GM12801 (cell line): ENCODE results near the gene MX2.

Source experiments
- TF ChIP-seq, protein P1 (sequence below): IDR thresholded peaks from one replicate; pipeline ENCODE4 v1.5.1; 2011; ENCODE audit warnings: control low read depth; ENCODE audit not compliant: insufficient read length; ENCODE audit errors: extremely low read depth

MX2 gene

GRCh38 chr21:41345934-41346685 lies 15.7 kb upstream of the MX2 start:
- TF ChIP-seq, protein P1, sequence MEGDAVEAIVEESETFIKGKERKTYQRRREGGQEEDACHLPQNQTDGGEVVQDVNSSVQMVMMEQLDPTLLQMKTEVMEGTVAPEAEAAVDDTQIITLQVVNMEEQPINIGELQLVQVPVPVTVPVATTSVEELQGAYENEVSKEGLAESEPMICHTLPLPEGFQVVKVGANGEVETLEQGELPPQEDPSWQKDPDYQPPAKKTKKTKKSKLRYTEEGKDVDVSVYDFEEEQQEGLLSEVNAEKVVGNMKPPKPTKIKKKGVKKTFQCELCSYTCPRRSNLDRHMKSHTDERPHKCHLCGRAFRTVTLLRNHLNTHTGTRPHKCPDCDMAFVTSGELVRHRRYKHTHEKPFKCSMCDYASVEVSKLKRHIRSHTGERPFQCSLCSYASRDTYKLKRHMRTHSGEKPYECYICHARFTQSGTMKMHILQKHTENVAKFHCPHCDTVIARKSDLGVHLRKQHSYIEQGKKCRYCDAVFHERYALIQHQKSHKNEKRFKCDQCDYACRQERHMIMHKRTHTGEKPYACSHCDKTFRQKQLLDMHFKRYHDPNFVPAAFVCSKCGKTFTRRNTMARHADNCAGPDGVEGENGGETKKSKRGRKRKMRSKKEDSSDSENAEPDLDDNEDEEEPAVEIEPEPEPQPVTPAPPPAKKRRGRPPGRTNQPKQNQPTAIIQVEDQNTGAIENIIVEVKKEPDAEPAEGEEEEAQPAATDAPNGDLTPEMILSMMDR, result no peak

DNA sequence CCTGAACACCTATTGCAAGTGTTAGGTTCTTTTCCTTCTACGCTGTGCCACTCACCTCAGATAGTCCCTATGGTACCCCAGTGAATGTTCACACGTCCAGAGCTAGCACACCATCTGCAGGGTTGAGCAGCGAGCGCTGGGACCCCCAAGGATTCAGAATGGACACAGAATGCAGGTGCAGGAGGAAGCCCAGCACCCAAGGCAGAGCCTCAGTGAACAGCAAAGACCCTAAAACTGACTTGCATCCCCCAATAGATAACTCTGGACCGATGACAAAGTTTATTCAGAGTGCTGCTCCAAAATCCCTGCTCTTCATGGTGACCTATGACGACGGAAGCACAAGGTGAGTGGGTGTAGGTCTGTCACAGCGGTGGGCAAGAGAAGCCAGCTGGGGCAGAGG lies 15.1 kb upstream of the MX2 start:
- TF ChIP-seq, protein P1, result no peak

DNA sequence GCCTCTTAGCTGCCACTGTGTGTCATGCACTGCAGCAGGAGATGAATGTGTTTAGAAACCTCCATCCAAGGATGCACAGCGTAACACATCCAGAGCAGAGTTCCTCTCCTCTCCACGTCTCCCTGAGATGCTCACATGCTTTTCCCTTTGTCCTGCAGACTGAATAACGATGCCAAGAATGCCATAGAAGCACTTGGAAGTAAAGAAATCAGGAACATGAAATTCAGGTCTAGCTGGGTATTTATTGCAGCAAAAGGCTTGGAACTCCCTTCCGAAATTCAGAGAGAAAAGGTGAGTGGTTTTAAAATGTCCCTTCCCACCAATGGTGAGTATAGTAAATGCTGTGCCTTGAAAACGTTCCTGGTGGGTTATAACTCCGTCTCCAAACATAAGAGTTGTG lies 13.4 kb upstream of the MX2 start:
- TF ChIP-seq, protein P1, result no peak

DNA sequence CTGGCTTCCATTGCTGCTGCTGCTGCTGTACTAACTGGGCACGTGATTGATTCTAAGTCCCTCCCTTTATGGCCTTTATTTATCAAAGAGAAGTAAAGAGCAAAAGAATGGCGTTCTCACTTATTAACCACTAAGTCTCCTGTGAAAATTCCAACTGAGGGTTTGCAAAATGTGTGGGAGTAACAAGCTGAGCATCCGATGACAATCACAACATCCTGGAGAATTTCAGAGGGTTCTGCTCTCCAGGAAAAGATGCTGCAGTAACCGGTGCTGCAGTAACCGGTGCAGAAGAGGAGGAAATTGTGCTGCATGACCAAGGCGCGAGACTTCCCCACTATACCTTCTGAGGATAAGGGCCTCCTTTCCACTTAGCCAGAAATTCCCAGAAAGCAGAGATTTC lies 12.7 kb upstream of the MX2 start:
- TF ChIP-seq, protein P1, result no peak

- TF ChIP-seq, protein P1, result no peak
Measured at GRCh38 chr21:41349619-41350390, 12.0 kb upstream of the MX2 start.

DNA sequence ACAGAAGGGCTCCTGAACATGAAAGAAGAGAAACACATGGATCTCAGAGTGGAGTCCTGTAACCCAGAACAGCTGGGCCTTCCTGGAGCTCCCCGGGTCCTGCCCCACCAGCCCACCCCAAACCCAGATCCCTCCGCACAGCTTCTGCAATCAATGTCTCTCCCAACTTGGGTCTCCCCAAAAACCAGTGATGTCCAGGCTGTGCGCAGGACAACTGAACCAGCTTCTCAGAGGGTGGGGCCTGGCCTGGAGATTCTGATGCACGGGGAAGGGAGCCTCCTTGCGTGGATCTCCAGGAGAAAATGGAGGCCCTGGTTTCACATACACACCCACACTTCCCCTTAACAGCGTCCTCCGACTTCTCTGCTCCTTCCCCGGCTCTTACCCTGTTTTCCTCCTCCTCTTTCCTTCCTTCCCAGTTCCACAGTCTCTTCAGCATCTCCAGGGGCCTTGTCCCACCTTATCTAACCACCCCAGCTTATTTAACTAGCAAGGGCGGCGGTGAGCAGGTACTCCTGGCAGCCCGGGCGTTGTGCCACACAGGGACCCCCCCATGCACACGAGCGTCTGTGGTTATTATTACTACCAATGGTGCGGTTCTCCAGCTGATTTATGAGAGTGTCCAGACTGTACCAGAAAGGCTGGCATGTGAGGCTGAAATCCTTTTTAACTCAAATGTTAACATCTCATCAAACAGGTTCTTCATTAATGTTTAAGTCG lies 11.2 kb upstream of the MX2 start:
- TF ChIP-seq, protein P1, result no peak

GRCh38 chr21:41357546-41357945 lies 4.3 kb upstream of the MX2 start:
- TF ChIP-seq, protein P1, result no peak
